ENCODE results near the gene RAD51B. TPM values are rescaled to one million over a fixed set of nuclear protein-coding genes. Genes with fewer than 3 reads are reported as not detected.

Gene RAD51B
- total RNA-seq, 1 experiment from 2014 or later = 14.2 TPM

GRCh38 chr14:68739701-68740100 is 920.1 kb downstream of the RAD51B start (continued):
- TF ChIP-seq ETV6 (CRISPR knock-in tag; IDR thresholded peaks at IDR 0.05) (no peak), ZNF532 (CRISPR knock-in tag; IDR thresholded peaks at IDR 0.05; ENCODE audit: borderline replicate concordance) (no peak), FOXK1 (CRISPR knock-in tag; IDR thresholded peaks at IDR 0.05) (no peak)

- Mint-ChIP-seq H3K9me3 (peaks cover 13% of the 10 kb centered on the region), H3K4me3 (no peak overlapping the region), H3K27ac (no peak overlapping the region), H3K4me1 (peaks cover 17% of the 10 kb centered on the region), H3K36me3 (peaks cover 5% of the 10 kb centered on the region; the same call in 1 of the 2 replicates), H3K27me3 (ENCODE audit: low read depth) (no peaks in the 10 kb centered on the region; the same call in 1 of the 2 replicates)
- DNase-seq (ENCODE audit: low spot score) = no peak
- POLR2A ChIA-PET = no interaction called here
- CTCF ChIA-PET = interaction anchor here (0.7 kb wide), 1 partner anchor 77 kb away, joined by 3 read pairs; no protein-coding TSS in a partner anchor
- TF ChIP-seq SOX15 (CRISPR knock-in tag; IDR thresholded peaks at IDR 0.05) (no peak), MXD4 (CRISPR knock-in tag; IDR thresholded peaks at IDR 0.05; ENCODE audit: borderline replicate concordance) (no peak), USF2 (CRISPR knock-in tag; IDR thresholded peaks at IDR 0.05) (no peak), FOXP4 (CRISPR knock-in tag; IDR thresholded peaks at IDR 0.05) (no peak), EMX1 (CRISPR knock-in tag; IDR thresholded peaks at IDR 0.05) (no peak), E2F5 (CRISPR knock-in tag; IDR thresholded peaks at IDR 0.05) (no peak), STAT6 (CRISPR knock-in tag; conservative IDR thresholded peaks at IDR 0.05; ENCODE audit: low read depth) (no peak), ZNF121 (CRISPR knock-in tag; IDR thresholded peaks at IDR 0.05) (no peak), ZNF396 (CRISPR knock-in tag; IDR thresholded peaks at IDR 0.05; ENCODE audit: borderline replicate concordance) (no peak)
- ATAC-seq = no peak
Observed at GRCh38 chr14:68740788-68741476, 921.4 kb downstream of the RAD51B start.
